CD14-positive monocyte (primary cell): ENCODE measurements around the gene LIX1. TPM values are rescaled to one million over a fixed set of nuclear protein-coding genes. Genes with fewer than 3 reads are reported as not detected.

Experiments used
- DNase-seq, 3 donors: peaks; one replicate each; pipeline ENCODE4 v3.0.0-alpha.2; 2011 to 2022
- H2AFZ ChIP-seq: 2 replicates; pipeline ENCODE4 v1.6.0; 2012; ENCODE audit warnings: mild to moderate bottlenecking, low read depth, low read length, inconsistent platforms; ENCODE audit not compliant: insufficient read depth, poor library complexity, severe bottlenecking
- H3K27ac ChIP-seq, 2 donors: 1 replicate in 1 of 2; 2 replicates in 1 of 2; pipeline ENCODE4 v1.5.1; 2012 to 2013; ENCODE audit warnings: low read length in 2 of 2, control low read depth in 1 of 2, inconsistent platforms in 1 of 2, low read depth in 1 of 2, mild to moderate bottlenecking in 1 of 2
- H3K27me3 ChIP-seq, 2 donors: one replicate each; pipeline versions ENCODE4 v1.6.0 to v1.6.1; 2011 to 2013; ENCODE audit warnings: low read length in 2 of 2; ENCODE audit not compliant: control insufficient read depth in 2 of 2, insufficient read depth in 2 of 2
- H3K36me3 ChIP-seq, 2 donors: replicated peaks in 1 of 2; 1 replicate in 1 of 2; 2 replicates in 1 of 2; pipeline versions ENCODE4 v1.5.1 to v1.6.1; 2012 to 2013; ENCODE audit warnings: low read length in 2 of 2, control low read depth in 1 of 2, inconsistent platforms in 1 of 2, mild to moderate bottlenecking in 1 of 2; ENCODE audit not compliant: insufficient read depth in 2 of 2, control insufficient read depth in 1 of 2
- H3K4me1 ChIP-seq, 2 donors: 1 replicate in 1 of 2; 2 replicates in 1 of 2; pipeline versions ENCODE4 v1.5.1 to v1.6.1; 2012 to 2013; ENCODE audit warnings: low read length in 2 of 2, control low read depth in 1 of 2, inconsistent platforms in 1 of 2, mild to moderate bottlenecking in 1 of 2, moderate library complexity in 1 of 2; ENCODE audit not compliant: insufficient read depth in 2 of 2, control insufficient read depth in 1 of 2
- H3K4me2 ChIP-seq: replicated peaks from 2 replicates; pipeline ENCODE3; 2012; ENCODE audit warnings: low read length, moderate library complexity, mild to moderate bottlenecking; ENCODE audit not compliant: poor library complexity, severe bottlenecking; ENCODE audit errors: extremely low read depth
- H3K4me3 ChIP-seq, 3 experiments: fragments of 200-600 bp in 1 of 3; sonication (generic) in 1 of 3; replicated peaks in 1 of 3; 1 replicate in 2 of 3; 2 replicates in 1 of 3; pipeline ENCODE4 v1.5.1; 2011 to 2013; ENCODE audit warnings: low read length in 3 of 3, mild to moderate bottlenecking in 3 of 3, control low read depth in 2 of 3, low read depth in 2 of 3, inconsistent platforms in 1 of 3, moderate library complexity in 1 of 3
- H3K79me2 ChIP-seq: 2 replicates; pipeline ENCODE4 v1.6.0; 2012; ENCODE audit warnings: mild to moderate bottlenecking, control low read depth, inconsistent platforms, low read length, moderate library complexity; ENCODE audit not compliant: insufficient read depth
- H3K9ac ChIP-seq: 2 replicates; pipeline ENCODE4 v1.6.0; 2017; ENCODE audit warnings: low read length, mild to moderate bottlenecking; ENCODE audit not compliant: insufficient read depth, poor library complexity, severe bottlenecking
- H3K9me3 ChIP-seq, 2 donors: replicated peaks in 1 of 2; 1 replicate in 1 of 2; 2 replicates in 1 of 2; pipeline versions ENCODE4 v1.5.1 to v1.6.1; 2012 to 2013; ENCODE audit warnings: low read length in 2 of 2, control low read depth in 1 of 2; ENCODE audit not compliant: control insufficient read depth in 1 of 2, insufficient read depth in 1 of 2
- H4K20me1 ChIP-seq: 2 replicates; pipeline ENCODE4 v1.6.0; 2012; ENCODE audit warnings: mild to moderate bottlenecking, low read length, control low read depth, moderate library complexity; ENCODE audit not compliant: insufficient read depth
- H3K27ac Mint-ChIP-seq, 7 donors: one replicate each; pipeline ENCODE4 v1.8.0; 2020; ENCODE audit warnings: mild to moderate bottlenecking in 7 of 7, mixed read lengths in 7 of 7, moderate library complexity in 6 of 7, inconsistent platforms in 2 of 7
- H3K27me3 Mint-ChIP-seq, 3 donors: one replicate each; pipeline ENCODE4 v1.8.0; 2021 to 2022; ENCODE audit warnings: low read depth in 3 of 3, mild to moderate bottlenecking in 3 of 3, mixed read lengths in 3 of 3, moderate library complexity in 3 of 3, inconsistent platforms in 1 of 3
- H3K36me3 Mint-ChIP-seq, 2 donors: one replicate each; pipeline ENCODE4 v1.8.0; 2020; ENCODE audit warnings: mixed read lengths in 2 of 2, inconsistent platforms in 1 of 2, mild to moderate bottlenecking in 1 of 2
- H3K4me1 Mint-ChIP-seq: one replicate; pipeline ENCODE4 v1.8.0; 2020; ENCODE audit warnings: mild to moderate bottlenecking, mixed read lengths
- H3K4me3 Mint-ChIP-seq, 2 donors: one replicate each; pipeline ENCODE4 v1.8.0; 2020; ENCODE audit warnings: mild to moderate bottlenecking in 2 of 2, mixed read lengths in 2 of 2, moderate library complexity in 1 of 2
- H3K9me3 Mint-ChIP-seq, 7 donors: one replicate each; pipeline ENCODE4 v1.8.0; 2020 to 2022; ENCODE audit warnings: mixed read lengths in 7 of 7, mild to moderate bottlenecking in 6 of 7, moderate library complexity in 6 of 7, inconsistent platforms in 2 of 7
- CTCF ChIP-seq: fragments of 200-600 bp; IDR thresholded peaks from one replicate; pipeline ENCODE4 v1.8.0; 2022; ENCODE audit warnings: antibody characterized with exemption, mild to moderate bottlenecking
- WGBS: methylation state at CpG from one replicate; pipeline ENCODE4 v1.1.5; 2013; ENCODE audit warnings: missing lambda C conversion rate; ENCODE audit not compliant: insufficient coverage; 5-methylcytosine and 5-hydroxymethylcytosine counted together
- intact Hi-C, 2 donors: fragments of 100-400 bp; cut with micrococcal nuclease; formaldehyde crosslinking; loops; one replicate each; pipeline versions ENCODE4 v1.15.0 to v1.15.1; 2023
- polyA plus RNA-seq, 3 donors: library from polyadenylated mRNA; depleted of rRNA in 1 of 3; unstranded in 2 of 3; stranded (reverse) in 1 of 3; fragments of 300-500 nt in 2 of 3; fragments of >200 nt in 1 of 3; fragmentation: Illumina TruSeq in 2 of 3; gene quantifications; 1 replicate in 2 of 3; 2 replicates in 1 of 3; pipeline ENCODE4 v1.2.3, GENCODE V29; 2012 to 2021

The LIX1 gene
- polyA plus RNA-seq, 3 donors = not detected

GRCh38 chr5:97124335-97124734 is 18.1 kb downstream of the LIX1 start:
- H3K4me1 ChIP-seq = peaks cover under 1 to 2% of the 10 kb centered on the region in 2 donors
- 88% methylated on average over 1 of the region's 2 CpGs for WGBS
- H2AFZ ChIP-seq = no peak overlapping the region
- Mint-ChIP-seq H3K27ac (no peak overlapping the region), H3K27me3 (peaks cover 0 to 2% (median 1%) of the 10 kb centered on the region in 3 donors), H3K4me3 (no peak overlapping the region), H3K36me3 (no peaks in the 10 kb centered on the region), H3K4me1 (peaks cover 5% of the 10 kb centered on the region), H3K9me3 (peaks cover 0 to 3% (median 0%) of the 10 kb centered on the region in 7 donors)
- no peak for DNase-seq
- no peak overlapping the region for H3K9ac ChIP-seq
- TF ChIP-seq CTCF = no peak
- no peak overlapping the region for H3K4me3 ChIP-seq
- intact Hi-C loops = no loop called here
- no peak overlapping the region for H3K4me2 ChIP-seq
- no peaks in the 10 kb centered on the region for H3K36me3 ChIP-seq
- no peaks in the 10 kb centered on the region for H3K9me3 ChIP-seq
- no peaks in the 10 kb centered on the region for H4K20me1 ChIP-seq
- H3K79me2 ChIP-seq = no peaks in the 10 kb centered on the region
- H3K27me3 ChIP-seq = no peaks in the 10 kb centered on the region
- no peak overlapping the region for H3K27ac ChIP-seq

- WGBS = 97% methylated on average over 4 of the region's 5 CpGs
- H3K27me3 Mint-ChIP-seq = peaks cover 0 to 2% (median 1%) of the 10 kb centered on the region in 3 donors
- Histone ChIP-seq H2AFZ (peak overlapping the region; percentile 3), H3K4me2 (no peak overlapping the region), H3K9me3 (no peaks in the 10 kb centered on the region), H3K4me1 (peaks cover 9 to 12% of the 10 kb centered on the region in 2 donors), H3K9ac (no peak overlapping the region), H3K79me2 (no peaks in the 10 kb centered on the region), H3K36me3 (no peaks in the 10 kb centered on the region), H3K27me3 (no peaks in the 10 kb centered on the region), H3K27ac (no peak overlapping the region), H4K20me1 (no peaks in the 10 kb centered on the region), H3K4me3 (no peak overlapping the region)
- peaks cover 0 to 3% (median 0%) of the 10 kb centered on the region in 7 donors for H3K9me3 Mint-ChIP-seq
- H3K4me1 Mint-ChIP-seq = peaks cover 16% of the 10 kb centered on the region
- no peak overlapping the region for H3K27ac Mint-ChIP-seq
- DNase-seq = no peak
- no peak overlapping the region for H3K4me3 Mint-ChIP-seq
- TF ChIP-seq CTCF = no peak
- intact Hi-C loops = no loop called here
- no peaks in the 10 kb centered on the region for H3K36me3 Mint-ChIP-seq
These were observed 20.6 kb downstream of the LIX1 start for GRCh38 chr5:97121848-97122247.
